NCI-H1436 treated with DMSO at 0.1 percent for 48 hours (cell line): ENCODE results near the gene ZNF280D.

ENCODE experiments used
- DNase-seq: peaks from one replicate; lab custom pipeline; 2025; lab: John Stamatoyannopoulos, UW

ZNF280D gene

GRCh38 chr15:56752986-56753385, 19.7 kb upstream of the ZNF280D start:
- no peak for DNase-seq

- DNase-seq: no peak
Observed at GRCh38 chr15:56749982-56750381, 16.7 kb upstream of the ZNF280D start.

- no peak for DNase-seq
Observed at GRCh38 chr15:56744701-56745683, 11.7 kb upstream of the ZNF280D start.

- DNase-seq: no peak
Observed at GRCh38 chr15:56741541-56741940, 8.2 kb upstream of the ZNF280D start.

- DNase-seq: no peak
Observed at GRCh38 chr15:56739964-56740640, 6.8 kb upstream of the ZNF280D start.

GRCh38 chr15:56739474-56739873, 6.2 kb upstream of the ZNF280D start:
- DNase-seq: no peak

GRCh38 chr15:56737791-56738190, 4.5 kb upstream of the ZNF280D start:
- no peak for DNase-seq

GRCh38 chr15:56736881-56737707, 3.8 kb upstream of the ZNF280D start:
- no peak for DNase-seq

- DNase-seq: no peak
Observed at GRCh38 chr15:56736308-56736707, 3.0 kb upstream of the ZNF280D start.

- DNase-seq: no peak
Observed at GRCh38 chr15:56735589-56735988, 2.3 kb upstream of the ZNF280D start.

GRCh38 chr15:56734013-56734635, 815 bp upstream of the ZNF280D start:
- no peak for DNase-seq

GRCh38 chr15:56732886-56733135, 498 bp downstream of the ZNF280D start:
- DNase-seq: no peak

- DNase-seq: no peak
Observed at GRCh38 chr15:56732135-56732885, 999 bp downstream of the ZNF280D start.

- DNase-seq: no peak
Observed at GRCh38 chr15:56731548-56731947, 1.8 kb downstream of the ZNF280D start.

GRCh38 chr15:56729561-56729960, 3.7 kb downstream of the ZNF280D start:
- DNase-seq: no peak

GRCh38 chr15:56725386-56725785, 7.9 kb downstream of the ZNF280D start:
- DNase-seq: no peak

- no peak for DNase-seq
Observed at GRCh38 chr15:56724232-56724631, 9.1 kb downstream of the ZNF280D start.

GRCh38 chr15:56723787-56724186, 9.5 kb downstream of the ZNF280D start:
- no peak for DNase-seq

- no peak for DNase-seq
Observed at GRCh38 chr15:56719774-56720555, 13.3 kb downstream of the ZNF280D start.

- no peak for DNase-seq
Observed at GRCh38 chr15:56719021-56719612, 14.2 kb downstream of the ZNF280D start.
